SK-N-SH treated with all-trans-retinoic acid at 6 μM for 48 hours (cell line): ENCODE results near the gene CDK11B.

ENCODE experiments used
- ATAC-seq: fragments of 200-7000 bp; cut with Tn5 transposase; 3 replicates; pipeline ENCODE4 v1.9.1; 2020; ENCODE audit warnings: mild to moderate bottlenecking, moderate library complexity
- ARNTL ChIP-seq: fragments of 450-650 bp; formaldehyde crosslinking; IDR thresholded peaks from 2 replicates; pipeline ENCODE4 v1.5.0; 2020; ENCODE audit warnings: low read depth, mild to moderate bottlenecking, moderate library complexity, borderline replicate concordance
- BACH2 ChIP-seq: fragments of 250-450 bp; sonication (Bioruptor Pico); IDR thresholded peaks from 2 replicates; pipeline ENCODE4 v1.9.0; 2021; ENCODE audit warnings: mild to moderate bottlenecking, borderline replicate concordance
- CSDC2 ChIP-seq: fragments of 250-450 bp; sonication (Bioruptor Pico); IDR thresholded peaks from 2 replicates; pipeline ENCODE4 v1.5.0; 2020; ENCODE audit warnings: mild to moderate bottlenecking, moderate library complexity
- CSRNP3 ChIP-seq: fragments of 250-450 bp; sonication (Bioruptor Pico); IDR thresholded peaks from 2 replicates; pipeline ENCODE4 v1.5.1; 2021; ENCODE audit warnings: mild to moderate bottlenecking, moderate library complexity
- ESRRG ChIP-seq: fragments of 250-450 bp; sonication (Bioruptor Pico); IDR thresholded peaks from 2 replicates; pipeline ENCODE4 v1.6.1; 2021; ENCODE audit warnings: mild to moderate bottlenecking
- GLIS3 ChIP-seq: fragments of 250-450 bp; sonication (Bioruptor Pico); IDR thresholded peaks from 2 replicates; pipeline ENCODE4 v1.5.0; 2020; ENCODE audit warnings: mild to moderate bottlenecking, moderate library complexity
- ISL1 ChIP-seq: fragments of 250-450 bp; sonication (Bioruptor Pico); IDR thresholded peaks from 2 replicates; pipeline ENCODE4 v2.1.2; 2022; ENCODE audit warnings: mild to moderate bottlenecking, moderate library complexity
- OSR1 ChIP-seq: fragments of 250-450 bp; sonication (Bioruptor Pico); IDR thresholded peaks from 2 replicates; pipeline ENCODE4 v1.8.0; 2022; ENCODE audit warnings: moderate library complexity, mild to moderate bottlenecking, inconsistent platforms
- PATZ1 ChIP-seq: fragments of 250-450 bp; sonication (Bioruptor Pico); IDR thresholded peaks from 2 replicates; pipeline ENCODE4 v1.8.0; 2020; ENCODE audit warnings: mild to moderate bottlenecking, moderate library complexity, borderline replicate concordance
- POU6F1 ChIP-seq: fragments of 250-450 bp; sonication (Bioruptor Pico); IDR thresholded peaks from 2 replicates; pipeline ENCODE4 v1.8.0; 2021; ENCODE audit warnings: low read depth, mild to moderate bottlenecking, moderate library complexity, borderline replicate concordance
- PPARA ChIP-seq: fragments of 250-450 bp; sonication (Bioruptor Pico); IDR thresholded peaks from 2 replicates; pipeline ENCODE4 v1.5.0; 2020; ENCODE audit warnings: mild to moderate bottlenecking, borderline replicate concordance
- RARB ChIP-seq: fragments of 250-450 bp; sonication (Bioruptor Pico); IDR thresholded peaks from 2 replicates; pipeline ENCODE4 v1.8.0; 2021; ENCODE audit warnings: mild to moderate bottlenecking, moderate library complexity
- SNAI2 ChIP-seq: fragments of 250-450 bp; sonication (Bioruptor Pico); IDR thresholded peaks from 2 replicates; pipeline ENCODE4 v1.5.0; 2020; ENCODE audit warnings: mild to moderate bottlenecking, moderate library complexity
- TCF4 ChIP-seq: fragments of 250-450 bp; sonication (Bioruptor Pico); IDR thresholded peaks from 2 replicates; pipeline ENCODE4 v1.8.0; 2021; ENCODE audit warnings: mild to moderate bottlenecking, moderate library complexity, borderline replicate concordance
- TOX ChIP-seq: fragments of 250-450 bp; sonication (Bioruptor Pico); IDR thresholded peaks from 2 replicates; pipeline ENCODE4 v1.8.0; 2021; ENCODE audit warnings: mild to moderate bottlenecking, moderate library complexity, borderline replicate concordance
- TSHZ2 ChIP-seq: fragments of 250-450 bp; sonication (Bioruptor Pico); IDR thresholded peaks from 2 replicates; pipeline ENCODE4 v1.5.0; 2020; ENCODE audit warnings: mild to moderate bottlenecking, moderate library complexity
- ZC3H10 ChIP-seq: fragments of 250-450 bp; sonication (Bioruptor Pico); IDR thresholded peaks from 2 replicates; pipeline ENCODE4 v1.5.1; 2021; ENCODE audit warnings: mild to moderate bottlenecking, moderate library complexity
- ZFP3 ChIP-seq: fragments of 250-450 bp; sonication (Bioruptor Pico); IDR thresholded peaks from 2 replicates; pipeline ENCODE4 v1.5.0; 2020; ENCODE audit warnings: mild to moderate bottlenecking, moderate library complexity
- ZFP30 ChIP-seq: fragments of 450-650 bp; formaldehyde crosslinking; IDR thresholded peaks from 2 replicates; pipeline ENCODE4 v1.5.0; 2022; ENCODE audit warnings: mild to moderate bottlenecking, moderate library complexity
- ZNF565 ChIP-seq: fragments of 450-650 bp; formaldehyde crosslinking; conservative IDR thresholded peaks from 2 replicates; pipeline ENCODE4 v1.5.0; 2020; ENCODE audit warnings: low read depth, mild to moderate bottlenecking, moderate library complexity
- ZNF70 ChIP-seq: fragments of 450-650 bp; formaldehyde crosslinking; IDR thresholded peaks from 2 replicates; pipeline ENCODE4 v1.5.0; 2020; ENCODE audit warnings: mild to moderate bottlenecking, moderate library complexity
- ZNF8 ChIP-seq: fragments of 450-650 bp; formaldehyde crosslinking; IDR thresholded peaks from 2 replicates; pipeline ENCODE4 v1.5.0; 2020; ENCODE audit warnings: mild to moderate bottlenecking, moderate library complexity
- TF ChIP-seq, protein P1 (sequence below): fragments of 250-450 bp; sonication (Bioruptor Pico); IDR thresholded peaks from 2 replicates; pipeline ENCODE4 v1.5.1; 2020; ENCODE audit warnings: low read depth, mild to moderate bottlenecking, moderate library complexity

CDK11B gene

GRCh38 chr1:1671365-1672119 is 12.7 kb upstream of the CDK11B start:
- ATAC-seq, result no peak
- TF ChIP-seq ZNF565 (CRISPR knock-in tag) (no peak), RARB (no peak), OSR1 (CRISPR knock-in tag) (no peak), BACH2 (CRISPR knock-in tag) (no peak), GLIS3 (CRISPR knock-in tag) (no peak), ZFP30 (CRISPR knock-in tag) (no peak), CSDC2 (CRISPR knock-in tag) (no peak), ZC3H10 (CRISPR knock-in tag) (no peak), CSRNP3 (no peak), PPARA (CRISPR knock-in tag) (no peak), TSHZ2 (CRISPR knock-in tag) (no peak), POU6F1 (CRISPR knock-in tag) (no peak), TCF4 (no peak), TOX (CRISPR knock-in tag) (no peak), SNAI2 (no peak), ARNTL (CRISPR knock-in tag) (no peak), ZNF70 (CRISPR knock-in tag) (no peak)

DNA sequence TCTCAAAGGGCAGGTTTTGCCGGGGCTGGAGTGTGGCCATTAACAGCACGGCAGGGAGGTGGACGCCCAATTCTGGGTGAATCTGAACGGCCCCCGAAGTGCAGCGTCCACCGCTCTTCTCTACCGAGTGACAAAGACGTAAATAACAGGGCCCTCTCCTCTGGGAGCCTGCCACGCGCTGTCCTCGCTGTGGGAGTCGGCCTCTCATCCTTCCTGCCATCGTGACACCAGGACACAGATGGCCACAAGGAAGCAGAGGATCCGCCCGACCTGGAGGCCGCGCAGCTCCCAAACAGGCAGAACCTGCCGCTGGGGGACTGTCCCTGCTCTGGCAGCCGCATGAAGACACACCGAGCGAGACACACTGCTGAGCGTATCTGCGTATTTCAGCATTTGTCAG is 12.1 kb upstream of the CDK11B start:
- no peak for ATAC-seq
- TF ChIP-seq OSR1 (CRISPR knock-in tag), result no peak
- TF ChIP-seq BACH2 (CRISPR knock-in tag), result no peak
- TF ChIP-seq SNAI2, result no peak
- no peak for TF ChIP-seq TSHZ2 (CRISPR knock-in tag)
- TF ChIP-seq, protein P1, sequence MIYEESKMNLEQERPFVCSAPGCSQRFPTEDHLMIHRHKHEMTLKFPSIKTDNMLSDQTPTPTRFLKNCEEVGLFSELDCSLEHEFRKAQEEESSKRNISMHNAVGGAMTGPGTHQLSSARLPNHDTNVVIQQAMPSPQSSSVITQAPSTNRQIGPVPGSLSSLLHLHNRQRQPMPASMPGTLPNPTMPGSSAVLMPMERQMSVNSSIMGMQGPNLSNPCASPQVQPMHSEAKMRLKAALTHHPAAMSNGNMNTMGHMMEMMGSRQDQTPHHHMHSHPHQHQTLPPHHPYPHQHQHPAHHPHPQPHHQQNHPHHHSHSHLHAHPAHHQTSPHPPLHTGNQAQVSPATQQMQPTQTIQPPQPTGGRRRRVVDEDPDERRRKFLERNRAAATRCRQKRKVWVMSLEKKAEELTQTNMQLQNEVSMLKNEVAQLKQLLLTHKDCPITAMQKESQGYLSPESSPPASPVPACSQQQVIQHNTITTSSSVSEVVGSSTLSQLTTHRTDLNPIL (CRISPR knock-in tag), result no peak
- TF ChIP-seq ZC3H10 (CRISPR knock-in tag), result no peak
- TF ChIP-seq CSRNP3, result no peak
- no peak for TF ChIP-seq TOX (CRISPR knock-in tag)
- no peak for TF ChIP-seq ZNF8 (CRISPR knock-in tag)
- TF ChIP-seq CSDC2 (CRISPR knock-in tag), result no peak
- TF ChIP-seq PATZ1, result no peak
- no peak for TF ChIP-seq ISL1
- TF ChIP-seq ESRRG (CRISPR knock-in tag), result no peak
- no peak for TF ChIP-seq TCF4
- no peak for TF ChIP-seq POU6F1 (CRISPR knock-in tag)
- TF ChIP-seq ZFP30 (CRISPR knock-in tag), result no peak
- TF ChIP-seq ZFP3 (CRISPR knock-in tag), result no peak
- TF ChIP-seq ARNTL (CRISPR knock-in tag), result no peak
- no peak for TF ChIP-seq GLIS3 (CRISPR knock-in tag)
- TF ChIP-seq ZNF70 (CRISPR knock-in tag), result no peak
